Measurements from ENCODE around the gene UHRF2.

GRCh38 chr9:6498982-6499381 is 86.0 kb downstream of the UHRF2 start:
- TF ChIP-seq POLR2A (conservative IDR thresholded peaks at IDR 0.05) (no peak), SAP30 (IDR thresholded peaks at IDR 0.05; ENCODE audit: borderline replicate concordance, insufficient read depth, low read depth, low read length, poor library complexity, severe bottlenecking) (no peak), HLTF (IDR thresholded peaks at IDR 0.05) (no peak), ZSCAN29 (IDR thresholded peaks at IDR 0.05) (no peak), GATA2 (CRISPR knock-in tag; IDR thresholded peaks at IDR 0.05) (no peak), DNMT1 (IDR thresholded peaks at IDR 0.05) (no peak), ZNF143 (CRISPR knock-in tag; IDR thresholded peaks at IDR 0.05) (no peak), MNT (conservative IDR thresholded peaks at IDR 0.05) (no peak), RNF219 (CRISPR knock-in tag; IDR thresholded peaks at IDR 0.05) (no peak), CBFB (CRISPR knock-in tag; IDR thresholded peaks at IDR 0.05) (no peak)
- TF ChIP-seq, protein P1, sequence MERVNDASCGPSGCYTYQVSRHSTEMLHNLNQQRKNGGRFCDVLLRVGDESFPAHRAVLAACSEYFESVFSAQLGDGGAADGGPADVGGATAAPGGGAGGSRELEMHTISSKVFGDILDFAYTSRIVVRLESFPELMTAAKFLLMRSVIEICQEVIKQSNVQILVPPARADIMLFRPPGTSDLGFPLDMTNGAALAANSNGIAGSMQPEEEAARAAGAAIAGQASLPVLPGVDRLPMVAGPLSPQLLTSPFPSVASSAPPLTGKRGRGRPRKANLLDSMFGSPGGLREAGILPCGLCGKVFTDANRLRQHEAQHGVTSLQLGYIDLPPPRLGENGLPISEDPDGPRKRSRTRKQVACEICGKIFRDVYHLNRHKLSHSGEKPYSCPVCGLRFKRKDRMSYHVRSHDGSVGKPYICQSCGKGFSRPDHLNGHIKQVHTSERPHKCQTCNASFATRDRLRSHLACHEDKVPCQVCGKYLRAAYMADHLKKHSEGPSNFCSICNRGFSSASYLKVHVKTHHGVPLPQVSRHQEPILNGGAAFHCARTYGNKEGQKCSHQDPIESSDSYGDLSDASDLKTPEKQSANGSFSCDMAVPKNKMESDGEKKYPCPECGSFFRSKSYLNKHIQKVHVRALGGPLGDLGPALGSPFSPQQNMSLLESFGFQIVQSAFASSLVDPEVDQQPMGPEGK (CRISPR knock-in tag; IDR thresholded peaks at IDR 0.05; ENCODE audit: borderline replicate concordance), result no peak
- TF ChIP-seq, protein P2, sequence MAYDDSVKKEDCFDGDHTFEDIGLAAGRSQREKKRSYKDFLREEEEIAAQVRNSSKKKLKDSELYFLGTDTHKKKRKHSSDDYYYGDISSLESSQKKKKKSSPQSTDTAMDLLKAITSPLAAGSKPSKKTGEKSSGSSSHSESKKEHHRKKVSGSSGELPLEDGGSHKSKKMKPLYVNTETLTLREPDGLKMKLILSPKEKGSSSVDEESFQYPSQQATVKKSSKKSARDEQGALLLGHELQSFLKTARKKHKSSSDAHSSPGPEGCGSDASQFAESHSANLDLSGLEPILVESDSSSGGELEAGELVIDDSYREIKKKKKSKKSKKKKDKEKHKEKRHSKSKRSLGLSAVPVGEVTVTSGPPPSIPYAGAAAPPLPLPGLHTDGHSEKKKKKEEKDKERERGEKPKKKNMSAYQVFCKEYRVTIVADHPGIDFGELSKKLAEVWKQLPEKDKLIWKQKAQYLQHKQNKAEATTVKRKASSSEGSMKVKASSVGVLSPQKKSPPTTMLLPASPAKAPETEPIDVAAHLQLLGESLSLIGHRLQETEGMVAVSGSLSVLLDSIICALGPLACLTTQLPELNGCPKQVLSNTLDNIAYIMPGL (CRISPR knock-in tag; IDR thresholded peaks at IDR 0.05), result no peak
